ENCODE data around the gene KLHDC4. TPM values are rescaled to one million over a fixed set of nuclear protein-coding genes. Genes with fewer than 3 reads are reported as not detected.

Gene KLHDC4
- total RNA-seq, 1 donor from 2014 or later = 29.0 TPM

- no peak for DNase-seq (ENCODE audit: low read depth)
- TF ChIP-seq, protein P1, sequence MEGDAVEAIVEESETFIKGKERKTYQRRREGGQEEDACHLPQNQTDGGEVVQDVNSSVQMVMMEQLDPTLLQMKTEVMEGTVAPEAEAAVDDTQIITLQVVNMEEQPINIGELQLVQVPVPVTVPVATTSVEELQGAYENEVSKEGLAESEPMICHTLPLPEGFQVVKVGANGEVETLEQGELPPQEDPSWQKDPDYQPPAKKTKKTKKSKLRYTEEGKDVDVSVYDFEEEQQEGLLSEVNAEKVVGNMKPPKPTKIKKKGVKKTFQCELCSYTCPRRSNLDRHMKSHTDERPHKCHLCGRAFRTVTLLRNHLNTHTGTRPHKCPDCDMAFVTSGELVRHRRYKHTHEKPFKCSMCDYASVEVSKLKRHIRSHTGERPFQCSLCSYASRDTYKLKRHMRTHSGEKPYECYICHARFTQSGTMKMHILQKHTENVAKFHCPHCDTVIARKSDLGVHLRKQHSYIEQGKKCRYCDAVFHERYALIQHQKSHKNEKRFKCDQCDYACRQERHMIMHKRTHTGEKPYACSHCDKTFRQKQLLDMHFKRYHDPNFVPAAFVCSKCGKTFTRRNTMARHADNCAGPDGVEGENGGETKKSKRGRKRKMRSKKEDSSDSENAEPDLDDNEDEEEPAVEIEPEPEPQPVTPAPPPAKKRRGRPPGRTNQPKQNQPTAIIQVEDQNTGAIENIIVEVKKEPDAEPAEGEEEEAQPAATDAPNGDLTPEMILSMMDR (conservative IDR thresholded peaks at IDR 0.05; ENCODE audit: low read depth, low read length) = peak; percentile 16
Observed at GRCh38 chr16:87806641-87807546, 41.1 kb upstream of the KLHDC4 start.

DNA sequence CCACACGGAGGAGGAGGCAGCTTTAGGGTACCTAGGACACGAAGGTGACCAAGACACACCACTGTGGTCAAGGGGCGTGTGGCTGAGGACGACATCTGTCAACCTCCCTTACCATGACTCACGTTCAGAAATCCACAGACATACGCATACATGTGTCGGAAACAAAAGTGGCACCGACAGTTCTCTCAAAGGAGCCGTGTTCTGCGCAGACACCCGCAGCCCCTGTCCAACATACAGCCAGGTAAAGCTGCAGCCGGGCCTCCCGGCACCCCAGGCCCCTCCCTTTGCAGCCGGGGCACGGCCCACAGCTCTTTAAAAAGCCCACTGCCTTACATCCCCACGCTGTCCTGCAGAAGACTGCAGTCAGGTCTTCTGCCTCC lies 40.5 kb upstream of the KLHDC4 start:
- peak overlapping the region; percentile 30 for H3K4me3 ChIP-seq (ENCODE audit: low read depth, low read length)
- TF ChIP-seq, protein P1 (conservative IDR thresholded peaks at IDR 0.05; ENCODE audit: low read depth, low read length) = no peak
- DNase-seq (ENCODE audit: low read depth) = no peak

More at GRCh38 chr16:87806641-87807546, 41.1 kb upstream of the KLHDC4 start:
- H3K4me3 ChIP-seq (ENCODE audit: low read depth, low read length) = peak overlapping the region; percentile 30

DNA sequence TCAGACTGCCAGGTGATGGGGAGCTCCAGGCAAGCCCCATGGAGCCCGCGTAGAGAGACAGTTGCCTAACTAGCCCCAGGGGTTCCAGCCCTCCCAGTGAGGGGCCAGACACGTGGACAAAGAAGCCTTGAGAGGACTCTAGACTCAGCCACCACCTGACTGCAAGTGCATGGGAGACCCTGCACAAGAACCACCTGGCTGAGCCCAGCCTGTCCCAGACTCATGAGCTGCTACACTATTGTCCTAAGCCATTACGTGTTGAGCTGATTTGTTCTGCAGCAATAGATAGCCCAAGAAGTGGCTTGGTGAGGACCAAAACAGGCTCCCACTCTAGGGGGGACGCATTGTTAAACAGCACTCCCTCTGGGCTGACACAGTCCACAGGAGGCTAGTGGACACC lies 37.6 kb upstream of the KLHDC4 start:
- no peak for DNase-seq (ENCODE audit: low read depth)
- H3K4me3 ChIP-seq (ENCODE audit: low read depth, low read length) = no peak overlapping the region
- TF ChIP-seq, protein P1 (conservative IDR thresholded peaks at IDR 0.05; ENCODE audit: low read depth, low read length) = no peak

DNA sequence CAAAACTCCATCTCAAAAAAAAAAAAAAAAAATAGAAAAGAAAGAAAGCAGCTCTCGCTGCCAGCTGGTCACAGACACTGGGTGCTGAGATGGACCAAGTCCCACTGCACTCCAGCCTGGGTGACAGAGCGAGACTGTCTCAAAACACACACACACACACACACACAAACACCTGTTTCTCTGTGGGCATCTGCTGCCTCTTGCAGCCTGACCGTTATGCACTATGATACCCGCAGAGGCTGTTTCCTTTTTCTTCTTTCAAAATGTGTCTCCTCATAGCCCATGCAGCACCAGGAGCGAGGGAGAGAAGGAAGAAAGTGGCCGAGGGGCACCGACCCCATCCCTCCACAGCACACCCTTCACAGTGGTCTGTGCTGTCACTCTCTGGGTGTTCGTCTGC lies 36.9 kb upstream of the KLHDC4 start:
- H3K4me3 ChIP-seq (ENCODE audit: low read depth, low read length) = no peak overlapping the region
- TF ChIP-seq, protein P1 (conservative IDR thresholded peaks at IDR 0.05; ENCODE audit: low read depth, low read length) = no peak
- no peak for DNase-seq (ENCODE audit: low read depth)

GRCh38 chr16:87801679-87802259 lies 36.0 kb upstream of the KLHDC4 start:
- no peak for DNase-seq (ENCODE audit: low read depth)
- H3K4me3 ChIP-seq (ENCODE audit: low read depth, low read length) = no peak overlapping the region
- TF ChIP-seq, protein P1 (conservative IDR thresholded peaks at IDR 0.05; ENCODE audit: low read depth, low read length) = no peak

GRCh38 chr16:87800497-87800896 lies 34.7 kb upstream of the KLHDC4 start:
- TF ChIP-seq, protein P1 (conservative IDR thresholded peaks at IDR 0.05; ENCODE audit: low read depth, low read length) = no peak
- H3K4me3 ChIP-seq (ENCODE audit: low read depth, low read length) = no peak overlapping the region
- DNase-seq (ENCODE audit: low read depth) = no peak
